ENCODE data around the gene FFAR1.

FFAR1 gene

DNA sequence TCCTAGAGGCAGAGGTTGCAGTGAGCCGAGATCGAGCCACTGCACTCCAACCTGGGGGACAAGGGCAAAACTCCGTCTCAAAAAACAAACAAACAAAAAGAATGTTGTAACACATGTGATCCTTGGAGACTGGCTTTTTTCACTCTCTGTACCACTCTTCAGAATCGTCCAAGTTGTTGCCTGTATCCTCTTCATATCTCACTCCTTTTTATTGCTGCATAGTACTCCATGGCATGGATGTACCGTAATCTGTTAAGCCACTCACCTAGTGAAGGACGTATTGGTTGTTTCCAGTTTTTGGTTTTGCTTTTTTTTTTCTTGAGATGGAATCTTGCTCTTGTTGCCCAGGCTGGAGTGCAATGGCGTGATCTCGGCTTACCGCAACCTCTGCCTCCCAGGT, 25.7 kb upstream of the FFAR1 start:
- TF ChIP-seq, protein P1, sequence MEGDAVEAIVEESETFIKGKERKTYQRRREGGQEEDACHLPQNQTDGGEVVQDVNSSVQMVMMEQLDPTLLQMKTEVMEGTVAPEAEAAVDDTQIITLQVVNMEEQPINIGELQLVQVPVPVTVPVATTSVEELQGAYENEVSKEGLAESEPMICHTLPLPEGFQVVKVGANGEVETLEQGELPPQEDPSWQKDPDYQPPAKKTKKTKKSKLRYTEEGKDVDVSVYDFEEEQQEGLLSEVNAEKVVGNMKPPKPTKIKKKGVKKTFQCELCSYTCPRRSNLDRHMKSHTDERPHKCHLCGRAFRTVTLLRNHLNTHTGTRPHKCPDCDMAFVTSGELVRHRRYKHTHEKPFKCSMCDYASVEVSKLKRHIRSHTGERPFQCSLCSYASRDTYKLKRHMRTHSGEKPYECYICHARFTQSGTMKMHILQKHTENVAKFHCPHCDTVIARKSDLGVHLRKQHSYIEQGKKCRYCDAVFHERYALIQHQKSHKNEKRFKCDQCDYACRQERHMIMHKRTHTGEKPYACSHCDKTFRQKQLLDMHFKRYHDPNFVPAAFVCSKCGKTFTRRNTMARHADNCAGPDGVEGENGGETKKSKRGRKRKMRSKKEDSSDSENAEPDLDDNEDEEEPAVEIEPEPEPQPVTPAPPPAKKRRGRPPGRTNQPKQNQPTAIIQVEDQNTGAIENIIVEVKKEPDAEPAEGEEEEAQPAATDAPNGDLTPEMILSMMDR (IDR thresholded peaks at IDR 0.05), result no peak
- TF ChIP-seq ZFX (IDR thresholded peaks at IDR 0.05; ENCODE audit: borderline replicate concordance), result no peak

DNA sequence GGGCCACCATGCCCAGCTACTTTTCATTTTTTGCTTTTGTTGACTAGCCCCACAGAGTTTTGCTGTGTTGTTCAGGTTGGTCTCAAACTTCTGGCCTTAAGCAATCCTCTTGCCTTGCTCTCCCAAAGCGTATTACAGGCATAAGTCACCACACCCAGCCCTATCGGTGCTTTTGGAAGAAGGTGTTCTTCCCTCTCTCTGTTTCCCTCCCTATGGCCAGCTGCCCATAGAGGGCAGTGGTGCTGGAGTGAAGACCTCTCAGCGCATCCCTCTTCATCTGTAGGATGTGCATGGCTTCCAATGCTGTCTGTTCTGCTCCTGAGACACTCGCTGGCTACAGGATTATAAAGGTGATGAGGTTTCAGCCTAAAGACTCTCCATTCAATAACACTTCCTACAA, 20.1 kb upstream of the FFAR1 start:
- TF ChIP-seq, protein P1 (IDR thresholded peaks at IDR 0.05), result peak; percentile 54
- no peak for TF ChIP-seq ZFX (IDR thresholded peaks at IDR 0.05; ENCODE audit: borderline replicate concordance)
- no peak overlapping the region for H3K27ac ChIP-seq

More for the DNA sequence above, 25.7 kb upstream of the FFAR1 start:
- H3K27ac ChIP-seq, result no peak overlapping the region

DNA sequence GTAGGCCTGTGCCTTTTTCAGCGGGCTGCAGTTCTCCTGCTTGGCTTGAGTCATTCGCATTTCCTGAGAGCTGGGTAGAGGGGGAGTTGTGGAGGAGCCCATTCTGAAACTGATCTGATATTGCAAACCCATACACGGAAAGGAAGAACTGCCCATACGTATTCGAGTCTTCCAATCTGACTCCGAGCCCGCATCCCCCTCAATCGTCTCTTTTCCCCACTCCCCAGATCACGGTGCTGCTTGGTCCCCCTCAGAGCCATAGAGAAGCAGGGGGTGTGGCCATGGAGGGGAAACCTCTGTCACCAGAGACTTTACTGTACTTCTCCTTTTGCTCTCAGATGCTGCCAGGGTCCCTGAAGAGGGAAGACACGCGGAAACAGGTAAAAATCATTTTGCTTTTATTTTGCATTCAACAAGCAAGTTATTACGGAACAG, 18.8 kb upstream of the FFAR1 start, which contains the start of gene CD22:
Gene CD22 (plus strand): TSS at position 337 of the 435 bp plus-strand sequence. CDS start 2,854 bp downstream, outside the sequence.
- TF ChIP-seq ZFX (IDR thresholded peaks at IDR 0.05; ENCODE audit: borderline replicate concordance), result no peak
- TF ChIP-seq, protein P1 (IDR thresholded peaks at IDR 0.05), result no peak
- no peak within 1 kb of the TSS for H3K27ac ChIP-seq

DNA sequence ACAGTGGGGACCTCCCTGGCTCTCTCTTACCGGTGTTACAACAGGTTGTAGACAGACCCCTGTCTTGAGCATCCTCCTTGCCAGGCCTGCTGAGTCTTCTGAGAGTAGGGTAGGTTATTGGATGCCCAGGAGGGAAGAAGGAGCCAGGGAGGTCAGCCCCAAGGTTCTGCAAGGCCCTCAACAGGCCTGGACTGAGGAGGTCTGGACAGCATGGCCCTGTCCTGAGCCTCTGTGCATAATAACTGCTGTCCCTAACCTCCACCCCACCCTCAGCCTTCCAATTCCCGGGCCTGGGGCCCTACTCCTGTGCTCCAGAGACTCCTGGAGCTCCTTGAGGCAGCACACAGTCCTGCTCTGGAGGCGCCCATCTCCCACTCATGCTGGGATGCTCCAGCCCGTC, 18.4 kb upstream of the FFAR1 start:
- no peak for TF ChIP-seq ZFX (IDR thresholded peaks at IDR 0.05; ENCODE audit: borderline replicate concordance)
- TF ChIP-seq, protein P1 (IDR thresholded peaks at IDR 0.05), result no peak
- no peak overlapping the region for H3K27ac ChIP-seq

DNA sequence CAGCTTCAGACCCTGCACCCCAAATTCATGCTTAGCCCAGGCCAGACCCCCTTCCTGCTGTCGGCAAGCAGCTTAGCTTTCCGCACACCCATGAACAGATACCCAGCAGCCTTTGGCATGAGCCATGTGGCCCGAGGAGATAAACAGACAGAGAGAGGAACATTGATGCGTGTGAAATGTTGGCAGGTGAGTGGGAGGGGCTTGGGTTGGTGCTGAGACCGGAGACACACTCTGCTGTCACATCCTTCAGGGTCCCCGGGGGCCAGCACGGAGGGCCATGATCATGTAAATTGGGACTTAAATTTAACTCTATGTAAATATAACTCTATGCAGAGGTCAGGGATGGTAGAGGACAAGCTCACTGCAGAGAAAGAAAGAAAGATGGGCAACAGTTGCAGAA, 17.2 kb upstream of the FFAR1 start:
- TF ChIP-seq, protein P1 (IDR thresholded peaks at IDR 0.05), result no peak
- TF ChIP-seq ZFX (IDR thresholded peaks at IDR 0.05; ENCODE audit: borderline replicate concordance), result no peak
- no peak overlapping the region for H3K27ac ChIP-seq

DNA sequence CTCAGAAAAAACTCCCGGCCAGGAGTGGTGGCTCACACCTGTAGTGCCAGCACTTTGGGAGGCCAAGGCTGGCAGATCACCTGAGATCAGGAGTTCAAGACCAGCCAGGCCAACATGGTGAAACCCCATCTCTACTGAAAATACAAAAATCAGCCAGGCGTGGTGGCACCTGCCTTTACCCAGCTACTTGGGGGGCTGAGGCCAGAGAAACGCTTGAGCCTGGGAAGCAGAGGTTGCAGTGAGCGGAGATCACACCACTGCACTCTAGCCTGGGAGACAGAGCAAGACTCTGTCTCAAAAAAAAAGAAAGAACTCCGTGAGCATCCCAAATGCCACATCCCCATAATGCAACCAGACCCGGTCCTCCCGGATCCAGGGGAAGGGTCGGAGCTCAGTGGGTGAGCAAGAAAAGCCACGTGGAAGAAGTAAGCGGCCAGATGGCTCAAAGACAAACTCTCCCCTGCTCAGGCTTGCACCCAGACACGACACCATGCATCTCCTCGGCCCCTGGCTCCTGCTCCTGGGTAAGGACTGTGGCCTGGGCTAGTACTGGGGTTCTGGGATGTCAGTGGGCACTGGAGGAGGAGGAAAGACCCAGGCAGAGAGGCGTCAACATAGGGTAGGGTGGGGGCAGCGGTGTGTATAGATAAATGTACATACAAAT, 16.0 kb upstream of the FFAR1 start:
- no peak for TF ChIP-seq ZFX (IDR thresholded peaks at IDR 0.05; ENCODE audit: borderline replicate concordance)
- TF ChIP-seq, protein P1 (IDR thresholded peaks at IDR 0.05), result no peak
- no peak overlapping the region for H3K27ac ChIP-seq

DNA sequence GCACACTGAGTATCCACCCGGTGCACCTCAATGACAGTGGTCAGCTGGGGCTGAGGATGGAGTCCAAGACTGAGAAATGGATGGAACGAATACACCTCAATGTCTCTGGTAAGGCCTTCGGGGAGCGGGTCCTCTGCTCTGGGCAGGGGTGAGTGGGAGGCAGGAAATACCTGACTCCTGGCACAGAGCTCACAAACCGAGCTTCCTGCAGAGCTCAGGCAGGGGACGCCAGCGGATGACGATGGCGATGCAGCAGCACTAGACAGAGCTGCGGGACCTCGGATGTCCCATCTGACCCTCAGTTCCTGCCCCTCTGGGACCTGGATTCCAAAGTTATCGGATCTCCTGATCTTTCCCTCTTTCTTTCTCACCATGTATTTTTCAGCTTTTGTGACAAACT, 14.9 kb upstream of the FFAR1 start:
- no peak for TF ChIP-seq ZFX (IDR thresholded peaks at IDR 0.05; ENCODE audit: borderline replicate concordance)
- TF ChIP-seq, protein P1 (IDR thresholded peaks at IDR 0.05), result no peak
- H3K27ac ChIP-seq, result no peak overlapping the region

All from 22Rv1 (cell line).